HG03025 (cell line): Measurements from ENCODE around the gene C4orf50.

Source experiments
- ATAC-seq: cut with Tn5 transposase; IDR thresholded peaks from one replicate; pipeline ENCODE4 v1.9.1; 2021; ENCODE audit warnings: mild to moderate bottlenecking, moderate library complexity; ENCODE audit not compliant: unreplicated experiment, low FRiP score

C4orf50 gene

DNA sequence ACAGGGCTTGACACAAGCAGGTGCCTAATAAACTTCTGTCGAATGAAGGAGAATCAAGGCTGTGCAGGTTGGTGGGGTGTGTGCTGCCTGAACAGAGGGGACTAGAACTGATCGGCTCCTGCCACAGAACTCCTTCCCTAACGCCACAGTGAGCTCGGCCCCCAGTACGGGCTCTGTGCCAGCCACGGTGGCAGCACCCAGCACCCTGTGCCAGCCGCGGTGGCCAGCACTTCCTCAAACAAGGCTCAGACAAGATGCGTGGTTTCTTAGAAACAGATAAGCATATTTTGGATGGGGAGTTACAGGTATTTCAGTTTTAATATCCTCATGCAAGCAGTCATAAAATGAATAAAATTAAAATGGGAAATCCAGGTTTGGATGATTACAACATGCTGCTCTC is 26.0 kb upstream of the C4orf50 start:
- no peak for ATAC-seq

DNA sequence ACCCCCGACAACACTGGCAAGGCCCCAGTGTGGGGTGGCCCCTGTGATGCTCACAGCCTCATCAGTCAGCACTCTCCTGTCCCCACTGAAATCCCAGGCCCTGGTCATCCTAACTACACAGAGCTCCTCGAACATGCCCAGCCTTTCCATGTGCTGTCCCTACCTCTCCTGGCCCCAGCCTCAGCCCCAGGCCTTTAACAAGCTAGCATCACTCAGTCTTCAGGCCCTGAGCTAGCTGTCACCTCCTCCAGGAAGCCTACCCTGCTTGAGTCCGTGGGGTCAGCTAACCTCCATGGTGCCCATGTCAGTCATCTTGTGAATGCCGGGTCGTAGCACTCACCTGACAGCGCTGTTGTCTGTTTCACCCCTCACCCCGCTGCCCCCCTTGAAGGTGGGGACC is 25.6 kb upstream of the C4orf50 start:
- ATAC-seq = no peak

DNA sequence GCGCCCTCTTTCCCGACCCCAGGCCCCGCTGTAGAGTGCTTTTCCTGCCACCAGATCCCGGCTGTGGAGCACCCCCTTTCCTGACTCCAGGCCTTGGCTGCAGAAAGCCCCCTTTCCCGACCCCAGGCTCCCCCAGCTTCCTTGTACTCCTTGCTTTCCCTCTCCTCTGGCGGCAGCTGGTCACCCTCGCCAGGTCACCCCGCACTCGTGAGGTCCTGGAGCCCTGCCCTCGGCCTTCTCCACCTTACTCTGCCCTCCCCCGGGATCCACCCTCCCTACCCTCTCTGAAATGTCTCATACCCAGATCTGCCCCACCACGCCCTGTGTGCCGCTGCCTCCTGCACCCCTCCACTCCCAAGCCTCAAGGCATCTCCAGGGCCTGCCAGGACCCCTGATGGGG is 25.0 kb upstream of the C4orf50 start:
- ATAC-seq = no peak

- no peak for ATAC-seq
Observed at GRCh38 chr4:6042293-6043063, 24.2 kb upstream of the C4orf50 start.

GRCh38 chr4:6041800-6042199 is 23.6 kb upstream of the C4orf50 start:
- no peak for ATAC-seq

DNA sequence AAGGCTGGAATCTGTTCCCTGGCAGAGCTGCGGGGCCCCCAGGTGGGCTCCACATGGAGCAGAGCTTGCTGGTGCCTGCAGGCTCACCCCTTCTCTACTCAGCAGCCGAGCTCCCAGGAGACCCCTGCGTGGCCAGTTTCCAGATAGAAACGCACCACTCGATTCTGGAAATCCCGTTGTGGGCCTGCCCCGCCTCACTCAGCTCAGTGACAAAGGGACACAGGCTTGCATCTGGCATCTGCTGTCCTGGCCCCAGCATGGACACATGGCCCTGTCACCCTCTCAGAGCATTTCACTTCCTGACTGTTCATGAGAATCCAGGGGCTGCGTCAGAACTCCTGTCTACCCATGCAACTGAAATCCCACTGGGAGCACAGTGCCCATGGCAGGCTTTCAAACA is 20.5 kb upstream of the C4orf50 start:
- no peak for ATAC-seq

GRCh38 chr4:6035786-6036185 is 17.6 kb upstream of the C4orf50 start:
- no peak for ATAC-seq

GRCh38 chr4:6033381-6033780 is 15.2 kb upstream of the C4orf50 start:
- ATAC-seq = no peak

DNA sequence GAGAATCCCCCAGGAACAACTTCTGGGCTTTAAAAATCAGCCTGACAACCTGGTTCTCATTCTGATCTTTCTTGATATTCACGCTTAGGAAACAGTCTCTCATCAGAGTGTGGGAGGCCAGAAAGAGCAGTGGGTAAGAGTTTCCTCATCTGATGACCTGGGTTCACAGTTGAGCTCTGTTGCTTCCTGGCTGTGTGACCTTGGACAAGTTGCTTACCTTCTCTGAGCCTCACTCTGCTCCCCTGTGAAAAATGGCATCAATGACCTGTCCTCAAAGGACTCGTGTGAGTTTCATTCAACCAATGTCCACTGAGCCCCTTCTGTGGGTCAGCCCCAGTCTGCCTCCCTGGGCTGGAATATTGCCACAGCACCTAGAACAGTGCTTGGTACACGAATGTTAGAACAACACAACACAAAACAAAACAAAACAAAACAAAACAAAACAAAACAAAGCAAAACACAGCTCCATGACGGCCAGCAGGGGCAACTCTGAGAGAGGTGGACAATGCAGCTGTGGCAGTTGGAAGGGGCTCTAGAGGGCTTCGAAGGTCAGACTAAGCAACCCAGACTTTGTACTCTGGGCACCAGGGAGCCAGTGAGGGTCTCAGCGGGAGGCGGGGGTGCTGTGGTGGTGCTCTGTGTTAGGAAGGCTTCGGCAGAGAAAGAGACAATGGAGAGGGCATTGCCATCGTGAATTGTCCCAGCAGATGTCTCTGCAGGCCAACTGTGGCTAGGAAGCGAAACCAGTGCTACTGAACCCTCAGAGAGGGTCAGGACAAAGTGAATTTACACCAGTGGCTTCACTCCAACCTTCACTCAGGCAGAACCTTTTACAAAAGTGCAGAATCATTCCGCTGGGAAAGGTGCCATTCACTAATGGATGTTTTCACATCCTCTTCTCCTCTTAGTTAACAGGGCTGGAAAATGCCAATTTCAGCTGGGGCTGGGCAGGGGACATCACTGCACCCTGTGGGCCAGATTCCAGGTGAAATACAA is 14.3 kb upstream of the C4orf50 start:
- ATAC-seq = no peak

DNA sequence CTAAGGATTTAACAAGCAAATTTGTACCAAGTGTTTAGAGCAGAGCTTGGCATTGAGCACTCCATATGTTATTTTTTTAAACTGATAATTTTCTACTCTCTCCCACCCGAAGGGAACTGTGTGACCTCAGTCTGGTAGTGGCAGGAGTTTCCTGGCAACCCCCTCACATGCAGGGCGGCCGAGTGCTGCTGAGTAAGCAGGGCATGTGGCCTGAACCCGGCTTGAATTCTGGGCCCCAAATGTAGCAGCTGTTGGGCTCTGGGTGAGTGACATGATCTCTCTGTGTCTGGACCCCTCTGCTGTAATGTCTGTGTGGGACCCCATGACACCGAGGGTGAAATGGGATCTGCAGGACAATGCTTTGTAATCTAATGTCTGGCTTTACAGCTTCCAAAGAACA is 13.6 kb upstream of the C4orf50 start:
- no peak for ATAC-seq

- no peak for ATAC-seq
Observed at GRCh38 chr4:6030679-6031078, 12.4 kb upstream of the C4orf50 start.

DNA sequence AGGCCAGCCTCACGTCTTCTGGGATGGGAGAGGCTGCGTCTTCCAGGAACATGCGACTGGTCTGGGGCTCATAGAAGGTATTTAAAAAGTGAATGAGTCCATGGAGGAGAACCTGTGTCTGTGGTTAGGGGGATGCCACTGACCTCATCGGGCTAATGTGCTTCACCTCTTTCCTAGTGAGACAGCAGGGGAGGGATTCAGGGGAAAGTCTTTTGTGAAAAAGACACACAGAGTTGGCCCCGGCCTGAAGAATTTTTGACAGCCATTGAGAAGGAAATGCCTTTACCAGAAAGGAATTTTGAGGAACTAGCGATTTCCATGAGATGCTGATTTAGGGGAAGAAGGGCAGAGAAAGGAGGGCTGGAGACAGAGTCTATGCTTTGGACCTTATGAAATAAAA is 11.0 kb upstream of the C4orf50 start:
- ATAC-seq = no peak

DNA sequence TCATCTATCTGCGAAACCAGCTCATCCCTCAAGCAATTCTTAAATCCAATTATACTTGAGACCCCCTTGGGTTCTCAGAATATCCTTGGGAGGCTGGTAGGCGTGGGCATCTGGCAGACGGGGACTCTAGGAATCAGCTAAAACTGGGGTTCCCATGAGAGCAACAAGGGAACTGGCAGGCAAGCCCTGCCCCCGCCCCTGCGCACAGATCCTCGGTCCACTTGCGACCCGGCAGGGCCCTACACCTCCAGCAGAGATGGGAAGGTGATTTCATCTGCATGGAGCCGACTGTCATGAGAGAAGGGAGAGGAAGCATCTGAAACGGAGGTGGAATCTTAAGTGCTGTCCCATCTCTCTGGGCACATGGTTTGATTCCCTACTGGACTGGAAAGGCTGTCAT is 9.9 kb upstream of the C4orf50 start:
- ATAC-seq = no peak

DNA sequence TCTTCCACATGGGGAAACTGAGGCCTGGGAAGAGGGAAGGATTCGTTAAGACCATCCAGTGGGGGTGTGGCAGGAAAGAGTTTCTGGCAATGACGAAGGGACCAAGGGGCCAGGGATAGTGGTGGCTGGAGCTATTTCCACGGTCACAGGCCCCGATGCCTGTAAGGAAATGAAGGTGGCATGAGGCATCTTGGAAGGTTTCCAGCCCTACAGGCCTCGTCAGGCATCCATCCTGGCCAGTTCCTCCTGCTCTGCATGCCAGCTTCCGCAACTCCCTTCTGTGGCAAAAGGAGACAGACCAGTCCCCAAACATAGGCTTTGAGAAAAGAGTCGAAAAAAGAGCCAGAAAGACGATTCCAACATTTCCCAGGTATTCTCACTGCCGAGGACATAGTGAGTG is 9.2 kb upstream of the C4orf50 start:
- no peak for ATAC-seq

GRCh38 chr4:6024313-6024960 is 6.2 kb upstream of the C4orf50 start:
- no peak for ATAC-seq

GRCh38 chr4:6023731-6024130 is 5.5 kb upstream of the C4orf50 start:
- ATAC-seq = no peak

- no peak for ATAC-seq
Observed at GRCh38 chr4:6022607-6023288, 4.5 kb upstream of the C4orf50 start.

GRCh38 chr4:6021831-6022606 is 3.8 kb upstream of the C4orf50 start:
- no peak for ATAC-seq

GRCh38 chr4:6020613-6021012 is 2.4 kb upstream of the C4orf50 start:
- no peak for ATAC-seq
